Keratinocyte (primary cell): ENCODE results near the gene ANKRD24.

ENCODE experiments used
- EZH2 ChIP-seq: IDR thresholded peaks from one replicate; pipeline ENCODE4 v1.6.1; 2012; ENCODE audit warnings: inconsistent platforms, mild to moderate bottlenecking, low read length, moderate library complexity
- TF ChIP-seq, protein P1 (sequence below), 3 experiments: IDR thresholded peaks in 1 of 3; conservative IDR thresholded peaks in 1 of 3; optimal IDR thresholded peaks in 1 of 3; 2 replicates in 2 of 3; 3 replicates in 1 of 3; pipeline versions ENCODE3 to v1.5.1; 2011; ENCODE audit warnings: low read length in 3 of 3, mild to moderate bottlenecking in 3 of 3, moderate library complexity in 2 of 3, control low read depth in 1 of 3, inconsistent platforms in 1 of 3; ENCODE audit not compliant: insufficient read depth in 2 of 3; ENCODE audit errors: extremely low read depth in 1 of 3

GRCh38 chr19:4134351-4134750, 48.1 kb upstream of the ANKRD24 start:
- TF ChIP-seq, protein P1, sequence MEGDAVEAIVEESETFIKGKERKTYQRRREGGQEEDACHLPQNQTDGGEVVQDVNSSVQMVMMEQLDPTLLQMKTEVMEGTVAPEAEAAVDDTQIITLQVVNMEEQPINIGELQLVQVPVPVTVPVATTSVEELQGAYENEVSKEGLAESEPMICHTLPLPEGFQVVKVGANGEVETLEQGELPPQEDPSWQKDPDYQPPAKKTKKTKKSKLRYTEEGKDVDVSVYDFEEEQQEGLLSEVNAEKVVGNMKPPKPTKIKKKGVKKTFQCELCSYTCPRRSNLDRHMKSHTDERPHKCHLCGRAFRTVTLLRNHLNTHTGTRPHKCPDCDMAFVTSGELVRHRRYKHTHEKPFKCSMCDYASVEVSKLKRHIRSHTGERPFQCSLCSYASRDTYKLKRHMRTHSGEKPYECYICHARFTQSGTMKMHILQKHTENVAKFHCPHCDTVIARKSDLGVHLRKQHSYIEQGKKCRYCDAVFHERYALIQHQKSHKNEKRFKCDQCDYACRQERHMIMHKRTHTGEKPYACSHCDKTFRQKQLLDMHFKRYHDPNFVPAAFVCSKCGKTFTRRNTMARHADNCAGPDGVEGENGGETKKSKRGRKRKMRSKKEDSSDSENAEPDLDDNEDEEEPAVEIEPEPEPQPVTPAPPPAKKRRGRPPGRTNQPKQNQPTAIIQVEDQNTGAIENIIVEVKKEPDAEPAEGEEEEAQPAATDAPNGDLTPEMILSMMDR (optimal IDR thresholded peaks at IDR 0.05 in 1 of 3, IDR thresholded peaks at IDR 0.05 in 1 of 3, conservative IDR thresholded peaks at IDR 0.05 in 1 of 3; ENCODE audit: extremely low read depth in 1 of 3, insufficient read depth in 2 of 3, low read length in 3 of 3) = no peak
- no peak for TF ChIP-seq EZH2
